Brain microvascular endothelial cell (primary cell): Measurements from ENCODE around the gene ATP4B.
"Not testable (repeated sequence)": the region's sequence is repeated elsewhere in the genome, so short reads cannot be mapped to it uniquely, and the experiment has no call there.

Experiments used
- DNase-seq: peaks from one replicate; pipeline ENCODE4 v3.0.0-alpha.2; 2020
- H3K27ac ChIP-seq: fragments of 250-450 bp; sonication (Bioruptor Pico); 2 replicates; pipeline ENCODE4 v1.5.1; 2020; ENCODE audit warnings: mild to moderate bottlenecking, moderate library complexity
- H3K27me3 ChIP-seq: fragments of 250-450 bp; sonication (Bioruptor Pico); replicated peaks from 2 replicates; pipeline ENCODE4 v1.5.1; 2020; ENCODE audit warnings: mild to moderate bottlenecking
- H3K36me3 ChIP-seq: fragments of 250-450 bp; sonication (Bioruptor Pico); replicated peaks from 2 replicates; pipeline ENCODE4 v1.5.1; 2020; ENCODE audit warnings: mild to moderate bottlenecking
- H3K4me3 ChIP-seq: 2 replicates; pipeline ENCODE4 v1.5.1; 2011; ENCODE audit warnings: low read depth, mild to moderate bottlenecking, control low read depth, low read length, moderate library complexity
- in situ Hi-C: cut with HindIII; loops from 2 replicates; pipeline ENCODE4 v1.10.0; 2017; ENCODE audit warnings: low sequenced_read_pairs, low pct_ligation_motif_present
- TF ChIP-seq, protein P1 (sequence below): IDR thresholded peaks from 2 replicates; pipeline ENCODE4 v1.5.1; 2011; ENCODE audit warnings: low read depth, mild to moderate bottlenecking, moderate library complexity, low read length, control low read depth, inconsistent platforms; ENCODE audit errors: missing control alignments

Gene ATP4B

DNA sequence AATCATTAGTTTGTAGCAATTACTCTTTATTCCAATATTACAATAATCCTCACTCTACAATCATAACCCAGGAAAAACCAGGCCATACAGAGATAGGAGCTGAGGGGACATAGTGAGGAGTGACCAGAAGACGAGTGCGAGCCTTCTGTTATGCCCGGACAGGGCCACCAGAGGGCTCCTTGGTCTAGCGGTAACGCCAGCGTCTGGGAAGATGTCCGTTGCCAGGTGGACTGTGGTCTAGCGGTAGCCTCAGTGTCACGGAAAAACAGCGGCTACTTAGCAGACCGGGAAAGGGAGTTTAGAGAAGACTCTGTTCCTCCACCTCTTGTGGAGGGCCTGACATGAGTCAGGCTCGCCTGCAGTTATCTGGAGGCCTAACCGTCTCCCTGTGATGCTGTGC is 36.5 kb downstream of the ATP4B start:
- peak; percentile 16 for DNase-seq
- H3K4me3 ChIP-seq, H3K27ac ChIP-seq, H3K27me3 ChIP-seq, in situ Hi-C loops: not testable (repeated sequence)
- H3K36me3 ChIP-seq, result peaks cover 12% of the 10 kb centered on the region
- TF ChIP-seq, protein P1, sequence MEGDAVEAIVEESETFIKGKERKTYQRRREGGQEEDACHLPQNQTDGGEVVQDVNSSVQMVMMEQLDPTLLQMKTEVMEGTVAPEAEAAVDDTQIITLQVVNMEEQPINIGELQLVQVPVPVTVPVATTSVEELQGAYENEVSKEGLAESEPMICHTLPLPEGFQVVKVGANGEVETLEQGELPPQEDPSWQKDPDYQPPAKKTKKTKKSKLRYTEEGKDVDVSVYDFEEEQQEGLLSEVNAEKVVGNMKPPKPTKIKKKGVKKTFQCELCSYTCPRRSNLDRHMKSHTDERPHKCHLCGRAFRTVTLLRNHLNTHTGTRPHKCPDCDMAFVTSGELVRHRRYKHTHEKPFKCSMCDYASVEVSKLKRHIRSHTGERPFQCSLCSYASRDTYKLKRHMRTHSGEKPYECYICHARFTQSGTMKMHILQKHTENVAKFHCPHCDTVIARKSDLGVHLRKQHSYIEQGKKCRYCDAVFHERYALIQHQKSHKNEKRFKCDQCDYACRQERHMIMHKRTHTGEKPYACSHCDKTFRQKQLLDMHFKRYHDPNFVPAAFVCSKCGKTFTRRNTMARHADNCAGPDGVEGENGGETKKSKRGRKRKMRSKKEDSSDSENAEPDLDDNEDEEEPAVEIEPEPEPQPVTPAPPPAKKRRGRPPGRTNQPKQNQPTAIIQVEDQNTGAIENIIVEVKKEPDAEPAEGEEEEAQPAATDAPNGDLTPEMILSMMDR, result peak; percentile 47

DNA sequence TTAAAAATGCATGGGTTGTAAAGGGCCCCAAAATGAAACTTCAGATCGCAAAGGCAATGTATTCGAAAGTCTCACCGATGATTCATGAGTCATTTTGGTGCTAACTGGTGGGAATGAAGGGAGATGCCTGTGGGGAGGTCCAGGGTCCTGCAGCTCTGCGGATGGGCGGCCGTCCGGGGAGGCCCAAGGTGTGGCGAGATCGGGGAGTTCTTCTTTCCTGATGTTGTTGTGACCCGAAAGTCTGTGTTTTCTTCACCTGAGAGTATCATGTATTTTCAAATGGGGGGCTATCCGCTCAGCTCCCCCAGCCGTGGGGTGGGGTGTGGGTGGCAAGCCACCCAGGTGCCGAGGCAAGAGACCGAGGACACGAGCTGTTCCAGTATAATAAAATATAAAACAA is 37.0 kb downstream of the ATP4B start:
- in situ Hi-C loops, result no loop called here
- no peak overlapping the region for H3K27ac ChIP-seq
- no peak for DNase-seq
- peaks cover 12% of the 10 kb centered on the region for H3K36me3 ChIP-seq
- no peaks in the 10 kb centered on the region for H3K27me3 ChIP-seq
- TF ChIP-seq, protein P1, result no peak
- H3K4me3 ChIP-seq, result no peak overlapping the region

DNA sequence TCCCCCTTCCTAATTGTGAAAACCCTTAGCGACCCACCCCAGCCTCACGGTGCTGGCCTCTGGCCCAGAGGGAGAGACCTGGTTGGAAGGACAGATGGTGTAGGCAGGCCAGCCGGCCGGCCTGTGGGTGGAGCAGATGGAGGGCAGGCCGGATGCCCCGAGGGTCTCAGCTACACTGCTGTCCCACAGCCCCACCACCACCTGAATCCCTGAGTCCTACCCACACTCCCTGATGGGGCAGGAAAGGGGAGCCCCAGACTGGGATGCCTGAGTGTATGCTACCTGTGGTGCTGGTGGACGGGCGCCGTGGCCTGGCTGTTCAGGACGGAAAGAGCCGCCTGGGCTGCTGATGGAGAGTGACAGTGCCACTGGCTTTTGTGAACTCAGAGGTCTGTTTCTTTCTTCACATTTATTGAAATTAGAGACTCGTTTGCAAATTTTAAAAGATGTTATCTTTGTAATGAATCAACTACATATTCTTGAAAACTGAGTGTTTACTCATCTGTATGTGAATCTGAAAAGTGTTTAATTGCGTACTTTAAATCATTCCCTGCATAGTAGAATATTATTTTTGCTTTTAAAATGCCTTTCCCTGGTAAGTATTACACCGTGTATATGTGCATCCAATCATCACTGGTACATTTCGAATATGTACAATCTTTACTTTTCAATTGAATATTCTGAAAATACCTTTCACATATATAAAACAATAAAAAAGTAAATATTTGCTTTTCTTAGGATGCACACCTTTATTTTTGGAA is 37.8 kb downstream of the ATP4B start:
- in situ Hi-C loops, result no loop called here
- H3K36me3 ChIP-seq, result peaks cover 12% of the 10 kb centered on the region

DNA sequence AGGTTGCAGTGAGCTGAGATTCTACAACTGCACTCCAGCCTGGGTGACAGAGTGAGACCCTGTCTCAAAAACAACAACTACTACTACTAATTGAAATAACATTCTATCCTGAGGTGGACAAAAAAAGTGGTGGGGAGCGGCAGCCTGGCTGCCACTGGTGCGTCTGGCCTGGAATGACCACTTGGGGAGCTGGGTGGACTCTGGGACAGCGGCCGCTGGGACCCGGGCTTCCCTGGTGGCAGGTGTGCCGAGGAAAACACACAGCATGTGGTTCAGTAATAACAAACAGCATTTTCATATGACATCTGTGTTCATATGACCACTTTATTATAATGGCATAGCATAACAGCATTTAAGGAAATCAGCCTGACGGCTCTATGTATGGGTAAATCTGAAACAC is 39.5 kb downstream of the ATP4B start:
- TF ChIP-seq, protein P1, result no peak
- H3K36me3 ChIP-seq, result peaks cover 8% of the 10 kb centered on the region
- no peak overlapping the region for H3K4me3 ChIP-seq
- H3K27ac ChIP-seq, result no peak overlapping the region
- no peak for DNase-seq
- no peaks in the 10 kb centered on the region for H3K27me3 ChIP-seq
- in situ Hi-C loops, result no loop called here

More for the DNA sequence above, 37.8 kb downstream of the ATP4B start:
- H3K4me3 ChIP-seq, result no peak overlapping the region
- no peaks in the 10 kb centered on the region for H3K27me3 ChIP-seq
- DNase-seq, result no peak
- TF ChIP-seq, protein P1, result no peak
- no peak overlapping the region for H3K27ac ChIP-seq

DNA sequence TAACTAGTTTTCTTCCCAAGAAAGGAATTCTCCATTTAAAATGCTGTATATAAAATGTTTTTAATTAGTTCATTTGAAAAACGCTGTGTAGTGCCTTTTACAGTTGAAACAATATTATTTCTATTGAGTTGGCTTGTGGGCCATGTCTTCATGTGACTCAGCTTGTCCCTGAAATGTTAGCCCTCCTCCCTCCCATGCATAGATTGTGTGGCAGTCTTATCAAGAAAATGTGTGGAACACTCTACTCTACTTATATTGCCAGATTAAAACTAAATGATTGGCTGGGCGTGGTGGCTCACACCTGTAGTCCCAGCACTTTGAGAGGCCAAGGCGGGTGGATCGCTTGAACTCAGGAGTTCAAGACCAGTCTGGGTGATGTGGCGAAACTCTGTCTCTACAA is 40.0 kb downstream of the ATP4B start:
- peak; percentile 23 for DNase-seq
- in situ Hi-C loops, result no loop called here
- peaks cover 3% of the 10 kb centered on the region for H3K36me3 ChIP-seq
- H3K27ac ChIP-seq, result no peak overlapping the region
- H3K4me3 ChIP-seq, result no peak overlapping the region
- TF ChIP-seq, protein P1, result no peak
- no peaks in the 10 kb centered on the region for H3K27me3 ChIP-seq
